GM23248 (cell line): ENCODE measurements around the gene PLVAP.

ENCODE experiments used
- EZH2 ChIP-seq: fragments of 200-600 bp; sonication (generic); IDR thresholded peaks from 2 replicates; pipeline ENCODE4 v1.6.1; 2018; ENCODE audit warnings: antibody characterized with exemption, mild to moderate bottlenecking; ENCODE audit not compliant: insufficient read depth, poor library complexity, severe bottlenecking
- EZH2phosphoT487 ChIP-seq: fragments of 200-600 bp; sonication (generic); IDR thresholded peaks from 2 replicates; pipeline ENCODE4 v1.6.1; 2018; ENCODE audit warnings: antibody characterized with exemption, moderate library complexity, mild to moderate bottlenecking, low read depth; ENCODE audit not compliant: insufficient read depth

GRCh38 chr19:17303940-17304267 is 73.2 kb downstream of the PLVAP start:
- TF ChIP-seq EZH2 (no peak), EZH2phosphoT487 (no peak)
